ENCODE results near the gene STK17B. TPM values are rescaled to one million over a fixed set of nuclear protein-coding genes. Genes with fewer than 3 reads are reported as not detected.

STK17B gene
- total and polyA plus RNA-seq, 12 donors = 2.0 to 20.4 (median 3.7) TPM

GRCh38 chr2:196217116-196217515 lies 45.7 kb upstream of the STK17B start:
- no peak for DNase-seq
- H3K27ac ChIP-seq = no peak overlapping the region
- ATAC-seq = no peak
- peaks cover 0 to 100% (median 22%) of the 10 kb centered on the region in 9 donors for H3K36me3 ChIP-seq
- no peak for TF ChIP-seq CTCF (IDR thresholded peaks at IDR 0.05)
- intact Hi-C loops (cut with DNase I) = no loop called here
- peaks cover 0 to 7% (median 0%) of the 10 kb centered on the region in 9 donors for H3K4me1 ChIP-seq
- 93 to 97% methylated on average over 4 of the region's 4 CpGs for WGBS, 2 donors
- H3K4me3 ChIP-seq = no peak overlapping the region
- no peaks in the 10 kb centered on the region for H3K27me3 ChIP-seq
- no peaks in the 10 kb centered on the region for H3K9me3 ChIP-seq

- intact Hi-C loops (cut with DNase I) = no loop called here
- 93 to 95% methylated on average over 6 of the region's 6 CpGs for WGBS, 2 donors
- TF ChIP-seq CTCF (IDR thresholded peaks at IDR 0.05) = no peak
- Histone ChIP-seq H3K9me3 (no peaks in the 10 kb centered on the region), H3K27me3 (no peaks in the 10 kb centered on the region), H3K27ac (no peak overlapping the region), H3K4me3 (no peak overlapping the region), H3K4me1 (peaks cover 0 to 23% (median 0%) of the 10 kb centered on the region in 9 donors), H3K36me3 (peaks cover 0 to 96% (median 17%) of the 10 kb centered on the region in 9 donors)
- ATAC-seq (no peak), DNase-seq (no peak)
Measured at GRCh38 chr2:196215376-196215775, 44.0 kb upstream of the STK17B start.

- peak overlapping the region in 1 of 10 donors; percentile 84 for H3K27ac ChIP-seq
- peaks cover 0 to 91% (median 13%) of the 10 kb centered on the region in 9 donors for H3K36me3 ChIP-seq
- peaks cover 0 to 24% (median 0%) of the 10 kb centered on the region in 9 donors for H3K4me1 ChIP-seq
- no peak for ATAC-seq
- H3K4me3 ChIP-seq = no peak overlapping the region
- no peaks in the 10 kb centered on the region for H3K9me3 ChIP-seq
- intact Hi-C loops (cut with DNase I) = no loop called here
- H3K27me3 ChIP-seq = no peaks in the 10 kb centered on the region
- no peak for DNase-seq
- TF ChIP-seq CTCF (IDR thresholded peaks at IDR 0.05) = no peak
Measured at GRCh38 chr2:196214156-196214555, 42.8 kb upstream of the STK17B start.

- no peaks in the 10 kb centered on the region for H3K27me3 ChIP-seq
- intact Hi-C loops (cut with DNase I) = no loop called here
Measured at GRCh38 chr2:196213252-196213980, 42.0 kb upstream of the STK17B start.

More at GRCh38 chr2:196213252-196213980, 42.0 kb upstream of the STK17B start:
- no peak for TF ChIP-seq CTCF (IDR thresholded peaks at IDR 0.05)
- Histone ChIP-seq H3K36me3 (peaks cover 0 to 91% (median 6%) of the 10 kb centered on the region in 9 donors), H3K27ac (peak overlapping the region in 1 of 10 donors; percentile 84), H3K4me3 (no peak overlapping the region), H3K9me3 (no peaks in the 10 kb centered on the region), H3K4me1 (peaks cover 0 to 24% (median 0%) of the 10 kb centered on the region in 9 donors)
- no peak for ATAC-seq
- DNase-seq = no peak
- 94 to 99% methylated on average over 3 of the region's 3 CpGs for WGBS, 2 donors
